Measurements from ENCODE around the gene FGFRL1. TPM values are rescaled to one million over a fixed set of nuclear protein-coding genes. Genes with fewer than 3 reads are reported as not detected.

The FGFRL1 gene
- total and polyA plus RNA-seq, 2 of the 13 experiments (the other 11 are each of a cell fraction or from before 2014, with no cell fraction given), result 19.1 to 30.6 TPM

GRCh38 chr4:978957-979701 is 32.3 kb upstream of the FGFRL1 start (continued):
- TF ChIP-seq ZNF512B (CRISPR knock-in tag; IDR thresholded peaks at IDR 0.05; ENCODE audit: borderline replicate concordance) (no peak), KLF15 (CRISPR knock-in tag; IDR thresholded peaks at IDR 0.05; ENCODE audit: borderline replicate concordance) (no peak), ATF4 (CRISPR knock-in tag; IDR thresholded peaks at IDR 0.05) (peak in 1 of 2 experiments; percentile 95; a peak in 2 of 4 replicates), JUN (CRISPR knock-in tag; IDR thresholded peaks at IDR 0.05) (no peak), TGIF2 (CRISPR knock-in tag; IDR thresholded peaks at IDR 0.05) (no peak), MED8 (CRISPR knock-in tag; IDR thresholded peaks at IDR 0.05; ENCODE audit: insufficient replicate concordance) (no peak), FOSL2 (CRISPR knock-in tag; IDR thresholded peaks at IDR 0.05) (0 out of 2 replicates have a peak, but pooled peaks have one; percentile 9), ZFP36L2 (CRISPR knock-in tag; IDR thresholded peaks at IDR 0.05) (no peak), RNF2 (conservative IDR thresholded peaks at IDR 0.05; ENCODE audit: low read depth) (no peak), ESRRA (CRISPR knock-in tag; IDR thresholded peaks at IDR 0.05; ENCODE audit: low read depth) (no peak), ATF2 (CRISPR knock-in tag; IDR thresholded peaks at IDR 0.05) (0 out of 2 replicates have a peak, but pooled peaks have one; percentile 17), ZNF792 (CRISPR knock-in tag; IDR thresholded peaks at IDR 0.05) (no peak)

All from HepG2 (cell line).